Measurements from ENCODE around the gene PLEKHA6.

GRCh38 chr1:204203206-204203767 is 156.4 kb downstream of the PLEKHA6 start:
- TF ChIP-seq, protein P1, sequence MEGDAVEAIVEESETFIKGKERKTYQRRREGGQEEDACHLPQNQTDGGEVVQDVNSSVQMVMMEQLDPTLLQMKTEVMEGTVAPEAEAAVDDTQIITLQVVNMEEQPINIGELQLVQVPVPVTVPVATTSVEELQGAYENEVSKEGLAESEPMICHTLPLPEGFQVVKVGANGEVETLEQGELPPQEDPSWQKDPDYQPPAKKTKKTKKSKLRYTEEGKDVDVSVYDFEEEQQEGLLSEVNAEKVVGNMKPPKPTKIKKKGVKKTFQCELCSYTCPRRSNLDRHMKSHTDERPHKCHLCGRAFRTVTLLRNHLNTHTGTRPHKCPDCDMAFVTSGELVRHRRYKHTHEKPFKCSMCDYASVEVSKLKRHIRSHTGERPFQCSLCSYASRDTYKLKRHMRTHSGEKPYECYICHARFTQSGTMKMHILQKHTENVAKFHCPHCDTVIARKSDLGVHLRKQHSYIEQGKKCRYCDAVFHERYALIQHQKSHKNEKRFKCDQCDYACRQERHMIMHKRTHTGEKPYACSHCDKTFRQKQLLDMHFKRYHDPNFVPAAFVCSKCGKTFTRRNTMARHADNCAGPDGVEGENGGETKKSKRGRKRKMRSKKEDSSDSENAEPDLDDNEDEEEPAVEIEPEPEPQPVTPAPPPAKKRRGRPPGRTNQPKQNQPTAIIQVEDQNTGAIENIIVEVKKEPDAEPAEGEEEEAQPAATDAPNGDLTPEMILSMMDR (conservative IDR thresholded peaks at IDR 0.05; ENCODE audit: low read depth, low read length): no peak
- no peak for TF ChIP-seq CEBPB (IDR thresholded peaks at IDR 0.05; ENCODE audit: low read depth, low read length)
- TF ChIP-seq POLR2A (IDR thresholded peaks at IDR 0.05; ENCODE audit: low read depth, low read length): no peak
- no peak for TF ChIP-seq RCOR1 (IDR thresholded peaks at IDR 0.05; ENCODE audit: insufficient replicate concordance, low read length)
- no peak for TF ChIP-seq USF2 (IDR thresholded peaks at IDR 0.05; ENCODE audit: low read depth, low read length)
- no peak for TF ChIP-seq SMC3 (IDR thresholded peaks at IDR 0.05; ENCODE audit: low read depth, low read length)
- no peak for TF ChIP-seq ELK1 (IDR thresholded peaks at IDR 0.05; ENCODE audit: borderline replicate concordance, low read depth, low read length)
- TF ChIP-seq BHLHE40 (IDR thresholded peaks at IDR 0.05; ENCODE audit: low read depth, low read length): no peak

Data from IMR-90 (cell line).